Trophoblast cell (in vitro differentiated cells and primary cell): Measurements from ENCODE around the gene LEUTX.

Experiments
- DNase-seq, 2 donors: peaks; one replicate each; pipeline ENCODE4 v3.0.0-alpha.2; 2016
- H2AFZ ChIP-seq: 2 replicates; pipeline ENCODE4 v1.6.1; 2013; ENCODE audit warnings: low read length, moderate library complexity, mild to moderate bottlenecking; ENCODE audit not compliant: insufficient read depth, poor library complexity
- H2AK5ac ChIP-seq: 2 replicates; pipeline ENCODE4 v1.6.1; 2013; ENCODE audit warnings: mild to moderate bottlenecking, low read length
- H2BK120ac ChIP-seq: 2 replicates; pipeline ENCODE4 v1.6.1; 2013; ENCODE audit warnings: low read length, mild to moderate bottlenecking, moderate library complexity; ENCODE audit not compliant: insufficient read depth, poor library complexity
- H2BK12ac ChIP-seq: 2 replicates; pipeline ENCODE4 v1.6.1; 2013; ENCODE audit warnings: mild to moderate bottlenecking, low read length, moderate library complexity
- H2BK5ac ChIP-seq: 2 replicates; pipeline ENCODE4 v1.6.1; 2013; ENCODE audit warnings: low read length, low read depth, moderate library complexity, mild to moderate bottlenecking; ENCODE audit not compliant: poor library complexity
- H3K14ac ChIP-seq: 2 replicates; pipeline ENCODE4 v1.6.1; 2013; ENCODE audit warnings: mild to moderate bottlenecking, low read length
- H3K18ac ChIP-seq: 2 replicates; pipeline ENCODE4 v1.6.1; 2013; ENCODE audit warnings: mild to moderate bottlenecking, low read length
- H3K23ac ChIP-seq: 2 replicates; pipeline ENCODE4 v1.6.1; 2013; ENCODE audit warnings: low read length
- H3K27ac ChIP-seq: 2 replicates; pipeline ENCODE4 v1.5.1; 2013; ENCODE audit warnings: low read depth, mild to moderate bottlenecking, inconsistent platforms, low read length, moderate library complexity
- H3K27me3 ChIP-seq: 2 replicates; pipeline ENCODE4 v1.6.1; 2013; ENCODE audit warnings: inconsistent platforms, mild to moderate bottlenecking, low read length, moderate library complexity; ENCODE audit not compliant: insufficient read depth
- H3K36me3 ChIP-seq, 2 experiments: 1 replicate in 1 of 2; 2 replicates in 1 of 2; pipeline ENCODE4 v1.6.1; 2013; ENCODE audit warnings: low read length in 2 of 2, mild to moderate bottlenecking in 2 of 2, moderate library complexity in 1 of 2; ENCODE audit not compliant: insufficient read depth in 2 of 2, control insufficient read depth in 1 of 2
- H3K4ac ChIP-seq: 2 replicates; pipeline ENCODE4 v1.6.1; 2013; ENCODE audit warnings: low read depth, mild to moderate bottlenecking, low read length, moderate library complexity
- H3K4me1 ChIP-seq, 2 experiments: 1 replicate in 1 of 2; 2 replicates in 1 of 2; pipeline ENCODE4 v1.6.1; 2013; ENCODE audit warnings: low read length in 2 of 2, mild to moderate bottlenecking in 2 of 2, moderate library complexity in 1 of 2; ENCODE audit not compliant: insufficient read depth in 2 of 2, control insufficient read depth in 1 of 2
- H3K4me2 ChIP-seq: 2 replicates; pipeline ENCODE4 v1.6.1; 2013; ENCODE audit warnings: inconsistent platforms, mild to moderate bottlenecking, low read length, moderate library complexity
- H3K4me3 ChIP-seq: 2 replicates; pipeline ENCODE4 v1.5.1; 2013; ENCODE audit warnings: mild to moderate bottlenecking, low read depth, low read length, inconsistent platforms
- H3K79me1 ChIP-seq: one replicate; pipeline ENCODE4 v1.6.1; 2013; ENCODE audit warnings: low read length
- H3K79me2 ChIP-seq: 2 replicates; pipeline ENCODE4 v1.6.1; 2013; ENCODE audit warnings: low read length, mild to moderate bottlenecking; ENCODE audit not compliant: control insufficient read depth, insufficient read depth, poor library complexity
- H3K9ac ChIP-seq: 2 replicates; pipeline ENCODE4 v1.6.1; 2013; ENCODE audit warnings: mild to moderate bottlenecking, low read length
- H3K9me3 ChIP-seq: 2 replicates; pipeline ENCODE4 v1.6.1; 2013; ENCODE audit warnings: low read depth, mild to moderate bottlenecking, control low read depth, inconsistent platforms, low read length; ENCODE audit not compliant: insufficient read depth
- H4K12ac ChIP-seq: 2 replicates; pipeline ENCODE4 v1.6.1; 2013; ENCODE audit warnings: low read depth, mild to moderate bottlenecking, low read length, moderate library complexity
- H4K8ac ChIP-seq: 2 replicates; pipeline ENCODE4 v1.6.1; 2013; ENCODE audit warnings: low read depth, mild to moderate bottlenecking, low read length, moderate library complexity
- H4K91ac ChIP-seq: one replicate; pipeline ENCODE4 v1.6.1; 2013; ENCODE audit warnings: low read depth, mild to moderate bottlenecking, low read length, moderate library complexity
- WGBS: extraction: QIAGEN DNeasy Blood & Tissue Kit; methylation state at CpG from one replicate; pipeline ENCODE4 v1.1.7; 2013; ENCODE audit warnings: missing lambda C conversion rate; ENCODE audit not compliant: insufficient read length, insufficient coverage; ENCODE audit errors: extremely low coverage; 5-methylcytosine and 5-hydroxymethylcytosine counted together

LEUTX gene

DNA sequence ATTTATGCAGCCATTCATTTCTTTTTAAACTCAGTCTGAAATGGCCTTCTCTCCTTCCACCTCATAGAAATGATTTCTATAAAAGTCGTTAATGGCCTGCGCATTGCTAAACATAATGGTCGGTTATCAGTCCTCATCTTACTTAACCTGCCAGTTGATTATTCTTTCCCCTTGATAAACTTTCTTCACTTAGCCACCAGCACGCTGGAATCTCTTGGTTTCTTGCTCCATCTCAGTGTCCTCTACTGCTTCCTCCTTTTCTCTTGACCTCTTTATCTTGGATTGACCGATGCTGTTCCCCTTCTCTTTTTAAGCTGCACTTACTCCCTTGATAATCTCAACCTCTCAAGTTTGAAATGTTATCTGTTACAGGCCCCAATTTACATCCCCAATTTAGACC, 28.7 kb upstream of the LEUTX start:
- no CpG with 5 or more reads among the region's 5 CpGs for whole genome bisulfite sequencing

DNA sequence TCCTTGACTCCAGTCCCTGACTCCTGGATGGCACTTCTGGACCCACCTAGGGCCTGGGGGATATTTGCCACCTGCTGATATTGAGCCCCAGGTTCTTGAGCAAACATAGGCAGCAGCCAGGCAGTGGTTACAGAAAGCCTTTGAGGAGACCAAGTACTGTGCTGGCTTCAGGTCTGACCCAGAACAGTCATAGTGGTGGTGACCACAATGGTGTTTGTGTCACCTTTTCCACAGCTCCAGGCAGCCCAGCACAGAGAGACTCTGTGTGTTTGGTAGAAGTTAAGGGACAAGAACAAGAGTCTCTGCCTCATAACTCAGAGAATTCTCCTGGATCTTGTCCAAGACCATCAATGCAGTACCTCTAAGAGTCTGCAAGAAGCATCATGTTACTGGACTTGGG, 26.3 kb upstream of the LEUTX start:
- no peak overlapping the region for H2BK120ac ChIP-seq
- no peak overlapping the region for H3K4me2 ChIP-seq
- no peak overlapping the region for H3K14ac ChIP-seq
- no peaks in the 10 kb centered on the region for H3K79me2 ChIP-seq
- no peak overlapping the region for H4K12ac ChIP-seq
- H4K8ac ChIP-seq = no peak overlapping the region
- H3K27me3 ChIP-seq = no peaks in the 10 kb centered on the region
- no peak overlapping the region for H3K18ac ChIP-seq
- no peak overlapping the region for H2AK5ac ChIP-seq
- no peaks in the 10 kb centered on the region for H3K4me1 ChIP-seq
- DNase-seq = no peak
- H3K23ac ChIP-seq = no peak overlapping the region
- no peaks in the 10 kb centered on the region for H3K9me3 ChIP-seq
- H3K27ac ChIP-seq = no peak overlapping the region
- H3K36me3 ChIP-seq = no peaks in the 10 kb centered on the region
- H4K91ac ChIP-seq = no peak overlapping the region
- H2BK12ac ChIP-seq = no peak overlapping the region
- H3K4me3 ChIP-seq = no peak overlapping the region
- no peaks in the 10 kb centered on the region for H3K79me1 ChIP-seq
- no peak overlapping the region for H2AFZ ChIP-seq
- H3K4ac ChIP-seq = no peak overlapping the region
- no peak overlapping the region for H3K9ac ChIP-seq
- H2BK5ac ChIP-seq = no peak overlapping the region

More for the DNA sequence above, 28.7 kb upstream of the LEUTX start:
- H3K4ac ChIP-seq = no peak overlapping the region
- H3K79me1 ChIP-seq = no peaks in the 10 kb centered on the region
- no peak overlapping the region for H3K23ac ChIP-seq
- H3K36me3 ChIP-seq = no peaks in the 10 kb centered on the region
- no peak overlapping the region for H3K9ac ChIP-seq
- H4K91ac ChIP-seq = no peak overlapping the region
- no peak overlapping the region for H2BK5ac ChIP-seq
- no peaks in the 10 kb centered on the region for H3K4me1 ChIP-seq
- no peak overlapping the region for H3K14ac ChIP-seq
- no peak overlapping the region for H2BK12ac ChIP-seq
- no peak overlapping the region for H4K12ac ChIP-seq
- H2AFZ ChIP-seq = no peak overlapping the region
- no peak overlapping the region for H4K8ac ChIP-seq
- no peak overlapping the region for H3K27ac ChIP-seq
- no peaks in the 10 kb centered on the region for H3K27me3 ChIP-seq
- no peaks in the 10 kb centered on the region for H3K79me2 ChIP-seq
- H3K4me2 ChIP-seq = no peak overlapping the region
- no peak overlapping the region for H3K4me3 ChIP-seq
- DNase-seq = no peak
- H3K18ac ChIP-seq = no peak overlapping the region
- no peak overlapping the region for H2AK5ac ChIP-seq
- no peak overlapping the region for H2BK120ac ChIP-seq
- H3K9me3 ChIP-seq = no peaks in the 10 kb centered on the region

DNA sequence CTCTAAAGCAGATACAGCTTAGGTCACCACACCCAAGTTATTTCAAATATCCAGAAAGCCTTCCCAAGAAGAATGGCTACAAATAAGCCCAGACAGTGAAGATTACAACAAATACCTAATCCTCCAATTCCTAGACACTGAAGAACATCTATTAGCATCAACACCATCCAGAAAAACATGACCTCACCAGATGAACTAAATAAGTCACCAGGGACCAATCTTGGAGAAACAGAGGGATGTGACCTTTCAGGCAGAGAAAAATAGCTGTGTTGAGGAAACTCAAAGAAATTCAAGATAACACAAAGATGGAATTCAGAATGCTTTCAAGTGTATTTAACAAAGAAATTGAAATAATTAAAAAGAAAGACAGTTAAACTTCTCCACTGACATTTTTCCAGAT, 25.9 kb upstream of the LEUTX start:
- no peak overlapping the region for H4K12ac ChIP-seq
- no peak overlapping the region for H3K4ac ChIP-seq
- H2AFZ ChIP-seq = no peak overlapping the region
- no peak overlapping the region for H2BK12ac ChIP-seq
- H3K27me3 ChIP-seq = no peaks in the 10 kb centered on the region
- H3K18ac ChIP-seq = no peak overlapping the region
- H3K79me2 ChIP-seq = no peaks in the 10 kb centered on the region
- no peak overlapping the region for H2AK5ac ChIP-seq
- H4K91ac ChIP-seq = no peak overlapping the region
- H2BK120ac ChIP-seq = no peak overlapping the region
- peaks cover 1 to 4% of the 10 kb centered on the region in 2 experiments for H3K4me1 ChIP-seq
- H3K23ac ChIP-seq = no peak overlapping the region
- H3K9me3 ChIP-seq = no peaks in the 10 kb centered on the region
- DNase-seq = no peak
- no peak overlapping the region for H2BK5ac ChIP-seq
- no peak overlapping the region for H4K8ac ChIP-seq
- no peak overlapping the region for H3K4me2 ChIP-seq
- no peaks in the 10 kb centered on the region for H3K36me3 ChIP-seq
- H3K79me1 ChIP-seq = no peaks in the 10 kb centered on the region
- no peak overlapping the region for H3K27ac ChIP-seq
- no peak overlapping the region for H3K14ac ChIP-seq
- no peak overlapping the region for H3K9ac ChIP-seq
- no peak overlapping the region for H3K4me3 ChIP-seq

DNA sequence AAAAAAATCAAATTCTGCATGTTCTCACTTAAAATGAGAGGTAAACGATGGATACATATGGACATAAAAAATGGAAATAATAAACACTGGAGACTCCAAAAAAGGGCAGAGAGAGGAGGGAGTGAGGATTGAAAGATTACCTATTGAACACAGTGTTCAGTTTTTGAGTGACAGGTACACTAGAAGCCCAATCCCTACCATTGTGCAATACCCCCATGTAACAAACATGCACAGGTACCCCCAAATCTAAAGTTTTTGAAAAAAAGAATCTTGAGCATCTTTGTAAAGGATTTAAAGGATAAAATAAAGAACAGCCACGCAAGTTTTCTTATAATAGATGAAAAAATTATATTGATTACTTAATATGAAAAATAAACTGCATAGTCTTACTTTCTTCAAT, 24.1 kb upstream of the LEUTX start:
- no CpG with 5 or more reads among the region's 2 CpGs for WGBS
- no peak overlapping the region for H3K27ac ChIP-seq
- H3K14ac ChIP-seq = no peak overlapping the region
- H4K8ac ChIP-seq = no peak overlapping the region
- no peak overlapping the region for H3K9ac ChIP-seq
- no peak overlapping the region for H3K18ac ChIP-seq
- no peaks in the 10 kb centered on the region for H3K36me3 ChIP-seq
- H3K79me1 ChIP-seq = no peaks in the 10 kb centered on the region
- H2AFZ ChIP-seq = no peak overlapping the region
- H4K12ac ChIP-seq = no peak overlapping the region
- H2AK5ac ChIP-seq = no peak overlapping the region
- DNase-seq = no peak
- no peak overlapping the region for H3K4ac ChIP-seq
- H4K91ac ChIP-seq = no peak overlapping the region
- no peaks in the 10 kb centered on the region for H3K79me2 ChIP-seq
- no peak overlapping the region for H3K23ac ChIP-seq
- peaks cover 3 to 5% of the 10 kb centered on the region in 2 experiments for H3K4me1 ChIP-seq
- no peak overlapping the region for H2BK5ac ChIP-seq
- no peak overlapping the region for H2BK12ac ChIP-seq
- no peak overlapping the region for H2BK120ac ChIP-seq
- no peak overlapping the region for H3K4me2 ChIP-seq
- no peaks in the 10 kb centered on the region for H3K9me3 ChIP-seq
- no peak overlapping the region for H3K4me3 ChIP-seq
- no peaks in the 10 kb centered on the region for H3K27me3 ChIP-seq

DNA sequence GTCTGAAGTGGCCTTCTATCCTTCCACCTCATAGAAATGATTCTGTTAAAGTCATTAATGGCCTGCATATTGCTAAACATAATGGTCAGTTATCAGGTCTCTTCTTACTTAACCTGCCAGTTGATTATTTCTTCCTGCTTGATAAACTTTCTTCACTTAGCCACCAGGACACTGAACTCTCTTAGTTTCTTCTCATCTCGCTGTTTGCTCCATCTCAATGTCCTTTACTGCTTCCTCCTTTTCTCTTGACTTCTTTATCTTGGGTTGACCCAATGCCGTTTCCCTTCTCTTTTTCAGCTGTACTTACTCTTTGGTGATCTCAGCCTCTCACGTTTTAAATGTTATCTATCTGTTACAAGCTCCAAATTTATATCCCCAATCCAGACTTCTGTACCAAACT, 23.7 kb upstream of the LEUTX start:
- Histone ChIP-seq H4K12ac (no peak overlapping the region), H3K9ac (no peak overlapping the region), H3K4me1 (peaks cover 3 to 5% of the 10 kb centered on the region in 2 experiments), H2AK5ac (no peak overlapping the region), H3K79me2 (no peaks in the 10 kb centered on the region), H4K91ac (no peak overlapping the region), H3K4me3 (no peak overlapping the region), H3K4me2 (no peak overlapping the region), H3K79me1 (no peaks in the 10 kb centered on the region), H2BK120ac (no peak overlapping the region), H2AFZ (no peak overlapping the region), H2BK5ac (no peak overlapping the region), H3K14ac (no peak overlapping the region), H3K27ac (no peak overlapping the region), H3K23ac (no peak overlapping the region), H3K27me3 (no peaks in the 10 kb centered on the region), H4K8ac (no peak overlapping the region), H2BK12ac (no peak overlapping the region), H3K4ac (no peak overlapping the region), H3K36me3 (no peaks in the 10 kb centered on the region), H3K18ac (no peak overlapping the region), H3K9me3 (no peaks in the 10 kb centered on the region)
- no CpG with 5 or more reads among the region's 3 CpGs for WGBS
- DNase-seq = no peak
